ENCODE data around the gene TARBP2.
"Not testable (repeated sequence)": the region's sequence is repeated elsewhere in the genome, so short reads cannot be mapped to it uniquely, and the experiment has no call there.

TARBP2 gene

DNA sequence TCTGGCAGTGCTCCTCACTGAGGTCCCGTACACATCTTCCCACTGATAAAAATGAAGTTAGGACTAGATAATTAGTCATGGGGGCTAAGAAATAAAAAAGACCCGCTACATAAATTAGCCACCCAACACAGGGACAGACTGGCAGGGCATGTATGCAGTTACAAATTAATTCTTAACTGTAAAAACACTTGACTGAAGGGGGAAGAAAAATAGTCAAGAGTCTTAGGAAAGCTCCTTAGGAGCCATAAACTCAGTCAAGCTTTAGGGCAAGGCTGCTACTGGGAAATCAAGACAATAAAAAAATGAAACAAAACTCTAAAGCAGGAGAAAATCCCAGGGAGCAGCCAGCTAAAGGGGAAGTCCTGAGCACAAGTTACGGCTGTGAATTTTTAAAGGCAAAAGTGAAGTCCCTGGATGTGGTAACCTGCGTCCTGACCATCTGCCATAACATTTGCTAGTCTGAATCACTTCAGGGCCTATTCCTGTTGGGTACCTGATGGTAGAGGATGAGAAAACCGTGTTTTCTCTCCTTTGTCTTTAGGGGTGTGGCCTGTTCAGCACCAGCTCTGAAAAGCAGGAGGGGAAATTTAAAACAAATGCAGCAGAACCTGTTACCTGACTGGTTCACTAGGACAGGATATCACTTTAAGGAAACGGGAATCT is 13.7 kb downstream of the TARBP2 start:
- no peak for DNase-seq

- no peak for DNase-seq
These were observed 14.2 kb downstream of the TARBP2 start for GRCh38 chr12:53515291-53515680.

DNA sequence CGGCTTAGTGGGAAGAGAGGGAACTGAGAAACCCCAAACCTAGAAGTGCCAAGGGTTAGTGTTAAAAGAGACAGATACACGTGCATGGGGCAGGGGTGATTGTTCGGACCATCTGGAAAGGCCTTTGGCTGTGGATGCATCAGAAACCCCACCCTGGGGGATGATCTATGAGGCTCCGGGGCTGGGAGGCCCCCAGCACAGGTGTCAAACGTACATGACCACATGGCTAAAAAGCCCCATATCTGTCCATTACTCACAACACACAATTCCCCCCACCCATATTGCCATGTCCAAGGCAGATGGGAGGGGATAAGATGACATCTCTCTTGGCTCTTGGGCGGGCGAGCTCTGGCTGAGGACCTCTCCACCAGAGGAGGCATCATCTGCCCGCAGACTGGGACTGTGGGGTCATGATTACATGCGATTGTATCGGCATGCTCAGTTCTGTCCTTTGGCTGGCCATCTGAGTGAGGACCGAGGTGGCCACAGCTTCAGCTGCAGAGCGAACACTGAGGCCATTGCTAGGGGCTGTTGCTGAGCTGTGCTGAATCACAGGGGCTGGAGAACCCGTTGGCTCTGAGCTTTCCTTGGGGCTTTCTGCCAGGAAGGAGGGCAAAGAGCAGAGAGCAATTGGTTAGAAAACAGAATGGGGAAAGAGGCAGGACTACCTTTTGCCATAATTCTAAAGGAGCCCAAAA is 15.8 kb downstream of the TARBP2 start:
- no peak for DNase-seq

DNA sequence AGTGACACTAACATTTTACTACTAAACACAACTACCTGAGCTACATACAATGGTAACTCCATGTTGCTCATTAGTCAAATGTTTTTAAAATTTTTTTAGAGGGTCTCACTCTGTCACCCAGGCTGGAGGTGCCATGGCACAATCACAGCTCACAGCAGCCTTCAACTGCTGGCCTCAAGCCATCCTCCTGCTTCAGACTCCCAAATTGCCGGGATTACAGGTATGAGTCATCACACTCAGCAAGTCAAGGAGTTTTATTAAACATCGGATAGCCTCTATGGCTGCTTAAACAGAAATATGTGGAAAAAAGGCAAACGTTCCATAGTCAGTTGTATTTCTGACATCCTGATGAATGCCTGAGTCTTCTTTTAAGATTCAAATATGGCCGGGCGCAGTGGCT is 17.3 kb downstream of the TARBP2 start:
- DNase-seq, result no peak

GRCh38 chr12:53523131-53523530 is 22.0 kb downstream of the TARBP2 start:
- no peak for DNase-seq

GRCh38 chr12:53524476-53524875 is 23.4 kb downstream of the TARBP2 start:
- DNase-seq, result no peak

DNA sequence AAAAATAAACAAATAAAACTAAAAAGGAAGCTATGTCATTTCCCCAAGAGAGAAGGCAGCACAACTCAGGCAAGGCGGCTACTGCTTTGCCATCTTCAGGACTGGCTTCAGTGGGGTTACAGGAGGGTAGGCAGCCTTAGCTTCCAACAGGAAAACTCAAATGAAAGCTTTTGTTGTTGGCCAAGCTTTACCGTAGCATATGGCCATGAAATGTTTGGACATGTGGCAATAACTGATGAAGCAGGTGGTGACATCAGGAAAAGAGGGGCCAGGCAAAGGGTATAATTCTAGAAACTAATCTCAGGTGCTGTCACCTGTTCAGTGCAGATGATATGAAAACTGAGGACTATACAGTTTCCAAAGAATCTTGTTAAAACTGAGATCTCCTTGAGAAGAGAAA is 29.0 kb downstream of the TARBP2 start:
- DNase-seq, result no peak

DNA sequence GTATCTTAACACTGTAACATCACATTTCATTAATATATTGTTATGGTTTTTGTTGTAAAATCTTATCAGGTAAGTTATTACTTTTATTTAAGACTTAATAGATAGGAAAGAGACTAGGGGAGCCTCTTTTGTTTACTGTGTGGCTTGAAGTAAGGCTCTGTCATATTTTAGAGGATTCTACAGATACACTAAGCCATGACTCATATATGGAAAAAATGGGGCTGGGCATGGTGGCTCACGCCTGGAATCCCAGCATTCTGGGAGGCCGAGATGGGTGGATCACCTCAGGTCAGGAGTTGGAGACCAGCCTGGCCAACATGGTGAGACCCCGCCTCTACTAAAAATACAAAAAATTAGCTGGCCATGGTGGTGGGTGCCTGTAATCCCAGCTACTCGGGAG is 29.8 kb downstream of the TARBP2 start:
- DNase-seq, result peak; percentile 66

GRCh38 chr12:53532021-53532420 is 30.9 kb downstream of the TARBP2 start:
- DNase-seq, result no peak

DNA sequence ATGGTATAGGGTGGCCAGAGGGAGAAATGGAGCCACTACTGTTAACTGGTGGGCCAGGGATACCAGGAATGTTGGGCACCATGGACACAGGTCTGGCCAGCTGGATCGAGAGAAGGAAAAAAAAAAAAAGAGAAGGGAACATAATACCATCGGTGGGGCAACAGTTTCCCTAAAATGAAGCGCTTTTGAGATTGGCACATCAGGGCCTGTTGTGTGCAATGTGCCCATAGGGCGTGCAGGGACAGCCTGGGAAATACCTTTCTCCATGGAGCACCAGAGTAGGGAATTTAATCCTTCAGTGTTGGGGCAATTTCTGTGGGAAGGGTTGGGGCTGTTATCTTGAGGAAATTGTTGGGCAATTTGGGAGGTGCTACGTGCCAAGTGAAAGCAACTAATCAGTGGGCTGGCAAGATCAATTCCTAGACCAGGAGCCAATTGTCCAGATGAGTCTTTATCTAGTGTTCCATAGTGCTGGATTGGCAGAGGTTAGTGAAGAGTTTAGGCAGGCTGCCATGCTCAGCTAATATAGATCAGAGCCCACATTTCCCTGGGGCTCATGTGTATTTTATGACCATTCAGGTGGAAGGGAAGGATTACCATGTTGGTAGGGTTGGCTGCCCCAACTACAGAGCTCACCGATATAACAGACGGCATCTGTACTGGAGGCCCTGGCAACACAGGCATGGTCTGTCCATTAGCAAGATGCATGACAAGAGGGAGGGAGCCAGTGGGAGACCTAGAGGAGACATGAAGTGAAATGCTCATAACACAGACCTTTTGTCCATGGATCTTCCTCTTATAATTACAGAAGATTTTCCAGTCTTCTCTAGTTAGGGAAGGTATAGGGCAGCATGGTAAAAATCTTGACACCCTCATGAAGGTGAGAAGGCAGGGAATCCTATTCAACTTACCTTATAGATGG is 31.7 kb downstream of the TARBP2 start:
- no peak for DNase-seq

GRCh38 chr12:53533471-53533870 is 32.4 kb downstream of the TARBP2 start:
- no peak for DNase-seq

- no peak for DNase-seq
These were observed 35.9 kb downstream of the TARBP2 start for GRCh38 chr12:53536962-53537361.

- no peak for DNase-seq
These were observed 37.2 kb downstream of the TARBP2 start for GRCh38 chr12:53538209-53538689.

DNA sequence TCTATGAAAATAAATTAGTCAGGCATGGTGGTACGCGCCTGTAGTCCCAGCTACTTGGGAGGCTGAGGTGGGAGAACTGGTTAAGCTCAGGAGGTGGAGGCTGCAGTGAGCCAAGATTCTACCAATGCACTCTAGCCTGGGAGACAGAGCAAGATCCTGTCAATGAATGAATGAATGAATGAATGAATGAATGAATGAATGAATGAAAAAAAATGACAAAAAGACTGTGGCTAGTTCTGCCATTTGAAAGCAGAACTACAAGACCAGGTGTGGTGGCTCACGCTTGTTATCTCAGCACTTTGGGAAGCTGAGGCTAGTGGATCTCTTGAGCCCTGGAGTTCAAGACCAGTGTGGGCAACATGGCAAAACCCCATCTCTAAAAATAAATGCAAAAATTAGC is 38.4 kb downstream of the TARBP2 start:
- DNase-seq, result no peak

- peak; percentile 71 for DNase-seq
These were observed 42.5 kb downstream of the TARBP2 start for GRCh38 chr12:53543539-53543938.

- DNase-seq, result not testable (repeated sequence)
These were observed 47.3 kb downstream of the TARBP2 start for GRCh38 chr12:53548354-53548753.

GRCh38 chr12:53550131-53550530 is 49.0 kb downstream of the TARBP2 start:
- DNase-seq, result not testable (repeated sequence)

- DNase-seq, result peak; percentile 36
These were observed 49.5 kb downstream of the TARBP2 start for GRCh38 chr12:53550595-53550994.

GRCh38 chr12:53551889-53552291 is 50.8 kb downstream of the TARBP2 start:
- no peak for DNase-seq

DNA sequence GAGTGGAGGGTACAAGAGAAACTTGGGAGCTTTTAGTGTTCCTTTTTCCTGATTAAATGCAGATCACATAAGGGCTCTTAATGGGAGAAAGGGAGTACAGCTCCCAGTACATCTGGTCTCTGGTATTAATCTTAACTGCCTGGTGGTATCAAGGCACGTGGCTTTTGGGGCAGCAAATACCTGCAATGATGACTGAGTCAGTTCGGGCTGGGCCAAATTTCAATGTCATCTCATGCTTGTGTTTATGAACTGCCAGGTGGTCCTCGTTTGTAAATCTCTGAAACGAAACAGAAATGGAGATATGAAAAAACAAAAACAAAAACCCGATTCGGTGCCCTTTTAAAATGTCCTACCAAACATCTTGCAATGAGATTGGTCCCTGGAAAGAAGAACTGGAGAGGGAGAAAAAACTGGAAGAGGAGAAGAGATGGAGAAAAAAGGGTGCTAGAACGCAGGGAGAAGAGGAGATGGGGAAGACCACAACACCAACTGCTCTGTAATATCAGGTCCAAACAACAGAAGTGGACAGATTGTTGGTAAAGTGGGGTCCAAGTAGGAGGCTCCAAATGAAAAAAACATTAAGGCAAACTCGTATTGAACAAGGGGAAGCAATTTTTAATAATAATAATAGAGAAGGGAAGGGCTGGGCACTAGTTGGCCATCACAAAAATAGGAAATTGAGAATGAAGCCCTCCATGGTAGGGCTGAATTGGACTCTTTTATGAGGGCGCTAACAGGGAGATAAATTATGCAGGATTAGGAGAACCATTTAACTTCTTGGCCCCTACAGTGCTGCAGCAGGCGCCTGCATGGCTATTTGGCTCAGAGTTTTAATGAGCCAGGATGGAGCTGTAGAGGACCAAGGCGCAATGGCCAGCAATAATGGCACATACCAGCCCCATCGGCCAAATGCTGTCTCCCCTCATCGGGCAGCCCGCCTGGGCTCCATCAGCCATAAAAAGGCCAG is 51.6 kb downstream of the TARBP2 start:
- DNase-seq, result no peak

Measured in fibroblast of skin of back (primary cell).